Prostate gland (tissue), 2 donors: ENCODE measurements around the gene SEMA4G. TPM values are rescaled to one million over a fixed set of nuclear protein-coding genes. Genes with fewer than 3 reads are reported as not detected.

Experiments used
- DNase-seq: peaks from one replicate; pipeline ENCODE4 v3.0.0-alpha.2; 2019; ENCODE audit warnings: low spot score
- H3K27ac ChIP-seq, 2 donors: fragments of 200-600 bp; sonication (generic); 2 replicates each; pipeline ENCODE4 v1.5.1; 2017 to 2019
- H3K27me3 ChIP-seq: fragments of 200-600 bp; sonication (generic); replicated peaks from 2 replicates; pipeline ENCODE4 v1.5.1; 2019; ENCODE audit not compliant: insufficient read depth
- H3K36me3 ChIP-seq, 2 donors: fragments of 200-600 bp; sonication (generic); 1 replicate in 1 of 2; 2 replicates in 1 of 2; pipeline versions ENCODE4 v1.5.1 to v1.8.1; 2017 to 2019
- H3K4me1 ChIP-seq: fragments of 200-600 bp; sonication (generic); replicated peaks from 2 replicates; pipeline ENCODE4 v1.5.1; 2019
- H3K4me3 ChIP-seq, 2 donors: fragments of 200-600 bp; sonication (generic); 2 replicates each; pipeline ENCODE4 v1.5.1; 2017 to 2019
- H3K9me3 ChIP-seq: fragments of 200-600 bp; sonication (generic); 2 replicates; pipeline ENCODE4 v1.5.1; 2017
- POLR2A ChIP-seq: fragments of 450-650 bp; IDR thresholded peaks from one replicate; pipeline ENCODE4 v1.6.1; 2016; ENCODE audit warnings: antibody characterized with exemption, mild to moderate bottlenecking
- POLR2AphosphoS5 ChIP-seq: sonication (generic); formaldehyde crosslinking; IDR thresholded peaks from one replicate; pipeline ENCODE4 v1.6.1; 2017; ENCODE audit warnings: antibody characterized with exemption
- WGBS: methylation state at CpG from one replicate; pipeline ENCODE4 v1.1.5; 2018; 5-methylcytosine and 5-hydroxymethylcytosine counted together
- intact Hi-C: fragments of 100-400 bp; cut with DNase I; formaldehyde crosslinking; loops from one replicate; pipeline ENCODE4 v1.14.2; 2022
- total RNA-seq, 2 donors: library from RNA; depleted of rRNA; stranded (reverse); fragments of >200 nt; gene quantifications; one replicate each; pipeline ENCODE4 v1.1.0, GENCODE V29; 2016
- TF ChIP-seq, protein P1 (sequence below), 4 experiments: fragments of 200-600 bp in 2 of 4; fragments of 450-650 bp in 2 of 4; sonication (generic) in 2 of 4; IDR thresholded peaks; 1 replicate in 3 of 4; 2 replicates in 1 of 4; pipeline ENCODE4 v1.5.1; 2016 to 2019; ENCODE audit warnings: antibody characterized with exemption in 4 of 4, mild to moderate bottlenecking in 2 of 4, moderate library complexity in 2 of 4

SEMA4G gene
- total RNA-seq, 2 donors from 2014 or later = 24.2 to 31.0 TPM

DNA sequence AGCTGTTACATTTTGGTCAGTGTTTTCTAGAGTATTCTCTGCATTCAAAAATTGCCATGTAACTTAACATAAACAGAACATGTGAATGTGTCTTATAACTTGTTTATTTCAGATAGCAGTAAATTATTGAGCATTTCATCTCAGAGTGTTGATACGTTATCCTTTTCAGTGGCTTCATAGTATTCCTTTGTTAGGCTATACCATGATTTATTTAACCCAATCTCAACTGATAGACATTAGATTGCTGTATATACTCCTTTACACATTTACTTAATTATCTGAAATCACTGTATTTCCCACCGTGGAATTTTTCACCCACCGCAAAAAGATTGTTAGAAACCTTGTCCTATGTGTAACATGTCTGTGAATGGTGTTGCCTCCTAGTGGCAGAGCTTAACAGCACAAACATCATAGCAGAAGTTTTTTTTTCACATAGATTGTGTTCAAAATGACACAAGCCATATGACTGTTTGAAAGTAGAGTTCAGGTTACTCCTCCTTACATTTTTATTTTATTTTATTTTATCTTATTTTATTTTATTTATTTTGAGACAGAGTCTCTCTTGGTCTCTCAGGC is 35.1 kb upstream of the SEMA4G start:
- Histone ChIP-seq H3K36me3 (peaks cover 0 to 10% of the 10 kb centered on the region in 2 donors), H3K27ac (no peak overlapping the region), H3K9me3 (no peaks in the 10 kb centered on the region), H3K4me1 (no peaks in the 10 kb centered on the region), H3K27me3 (no peaks in the 10 kb centered on the region), H3K4me3 (no peak overlapping the region)
- no peak for DNase-seq
- intact Hi-C loops = no loop called here
- TF ChIP-seq POLR2A = no peak
- no peak for TF ChIP-seq POLR2AphosphoS5
- TF ChIP-seq, protein P1, sequence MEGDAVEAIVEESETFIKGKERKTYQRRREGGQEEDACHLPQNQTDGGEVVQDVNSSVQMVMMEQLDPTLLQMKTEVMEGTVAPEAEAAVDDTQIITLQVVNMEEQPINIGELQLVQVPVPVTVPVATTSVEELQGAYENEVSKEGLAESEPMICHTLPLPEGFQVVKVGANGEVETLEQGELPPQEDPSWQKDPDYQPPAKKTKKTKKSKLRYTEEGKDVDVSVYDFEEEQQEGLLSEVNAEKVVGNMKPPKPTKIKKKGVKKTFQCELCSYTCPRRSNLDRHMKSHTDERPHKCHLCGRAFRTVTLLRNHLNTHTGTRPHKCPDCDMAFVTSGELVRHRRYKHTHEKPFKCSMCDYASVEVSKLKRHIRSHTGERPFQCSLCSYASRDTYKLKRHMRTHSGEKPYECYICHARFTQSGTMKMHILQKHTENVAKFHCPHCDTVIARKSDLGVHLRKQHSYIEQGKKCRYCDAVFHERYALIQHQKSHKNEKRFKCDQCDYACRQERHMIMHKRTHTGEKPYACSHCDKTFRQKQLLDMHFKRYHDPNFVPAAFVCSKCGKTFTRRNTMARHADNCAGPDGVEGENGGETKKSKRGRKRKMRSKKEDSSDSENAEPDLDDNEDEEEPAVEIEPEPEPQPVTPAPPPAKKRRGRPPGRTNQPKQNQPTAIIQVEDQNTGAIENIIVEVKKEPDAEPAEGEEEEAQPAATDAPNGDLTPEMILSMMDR (IDR thresholded peaks at IDR 0.05) = no peak
- WGBS = 95% methylated on average over 3 of the region's 3 CpGs

DNA sequence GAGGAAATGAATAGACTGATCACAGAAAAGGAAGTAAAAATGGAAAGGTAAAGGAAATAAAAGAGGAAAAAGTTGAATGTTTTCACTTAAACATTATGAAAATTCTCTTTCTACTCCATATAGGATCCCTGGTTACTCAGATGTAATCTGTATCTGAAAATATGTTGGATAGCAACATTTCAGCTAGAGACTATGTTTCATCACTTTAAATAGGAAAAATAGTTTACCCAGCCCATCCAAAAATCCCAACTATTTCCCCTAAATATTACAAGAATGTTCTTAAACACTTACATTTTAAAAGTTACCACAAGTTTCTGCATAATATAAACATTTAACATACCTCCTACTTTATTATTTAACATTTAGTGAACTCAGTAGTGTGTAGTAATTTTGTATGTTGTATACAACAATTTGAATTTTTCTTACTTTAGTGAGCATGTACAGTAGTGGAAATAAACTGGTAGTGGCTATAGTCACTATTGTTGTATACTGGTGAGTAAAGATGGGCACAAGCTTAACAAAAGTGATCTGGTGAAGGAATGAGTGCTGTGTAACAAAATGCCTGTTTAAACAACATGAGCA is 29.4 kb upstream of the SEMA4G start:
- no peak overlapping the region for H3K27ac ChIP-seq
- H3K4me1 ChIP-seq = no peaks in the 10 kb centered on the region
- intact Hi-C loops = no loop called here
- no peaks in the 10 kb centered on the region for H3K9me3 ChIP-seq
- TF ChIP-seq POLR2A (no peak), POLR2AphosphoS5 (no peak)
- TF ChIP-seq, protein P1 (IDR thresholded peaks at IDR 0.05) = no peak
- no peak overlapping the region for H3K4me3 ChIP-seq
- peaks cover 0 to 4% of the 10 kb centered on the region in 2 donors for H3K36me3 ChIP-seq
- no peaks in the 10 kb centered on the region for H3K27me3 ChIP-seq
- no peak for DNase-seq

DNA sequence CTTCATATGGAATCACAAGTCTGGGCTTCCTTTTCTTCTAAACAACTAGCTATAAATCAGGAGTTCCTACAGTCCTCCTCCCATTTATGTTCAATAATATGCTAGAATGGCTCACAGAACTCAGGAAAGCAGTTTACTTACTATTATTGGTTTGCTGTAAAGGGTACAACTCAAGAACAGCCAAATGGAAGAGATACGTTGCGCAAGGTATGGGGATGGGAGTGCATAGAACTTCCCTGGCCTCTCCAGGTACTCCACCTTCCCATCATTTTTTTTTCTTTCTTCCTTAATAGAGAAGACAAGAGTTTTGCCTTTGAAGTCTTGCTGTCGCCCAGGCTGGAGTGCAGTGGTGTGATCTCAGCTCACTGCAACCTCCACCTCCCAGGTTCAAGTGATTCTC is 27.1 kb upstream of the SEMA4G start:
- no peak overlapping the region for H3K4me3 ChIP-seq
- DNase-seq = no peak
- H3K27ac ChIP-seq = no peak overlapping the region
- H3K9me3 ChIP-seq = no peaks in the 10 kb centered on the region
- H3K36me3 ChIP-seq = peaks cover 4% of the 10 kb centered on the region in 2 donors
- 100% methylated on average over 3 of the region's 3 CpGs for WGBS
- intact Hi-C loops = no loop called here
- no peak for TF ChIP-seq POLR2AphosphoS5
- no peaks in the 10 kb centered on the region for H3K4me1 ChIP-seq
- no peaks in the 10 kb centered on the region for H3K27me3 ChIP-seq

DNA sequence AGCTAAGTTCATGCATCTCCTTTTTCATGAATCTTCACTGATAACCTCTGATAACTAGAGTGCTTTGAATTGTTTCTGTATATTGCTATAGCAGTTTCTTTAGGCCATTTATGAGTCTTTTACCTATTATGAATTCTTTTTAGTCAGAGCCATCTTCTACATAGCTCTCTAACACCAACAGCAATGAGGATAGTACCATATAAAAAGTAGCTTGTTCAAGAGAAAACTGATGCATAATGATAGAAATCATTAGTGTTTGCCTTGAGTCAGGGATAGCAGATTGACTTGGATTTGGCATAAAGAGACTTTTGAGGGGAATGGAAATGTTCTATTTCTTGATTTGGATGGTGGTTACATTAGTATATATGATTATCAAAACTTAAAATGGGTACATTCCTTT is 25.8 kb upstream of the SEMA4G start:
- H3K4me3 ChIP-seq = no peak overlapping the region
- intact Hi-C loops = no loop called here
- H3K27ac ChIP-seq = no peak overlapping the region
- no peak for DNase-seq
- no peaks in the 10 kb centered on the region for H3K4me1 ChIP-seq
- no peak for TF ChIP-seq POLR2AphosphoS5
- TF ChIP-seq, protein P1 (IDR thresholded peaks at IDR 0.05) = no peak
- TF ChIP-seq POLR2A = no peak
- no peaks in the 10 kb centered on the region for H3K27me3 ChIP-seq
- no peaks in the 10 kb centered on the region for H3K9me3 ChIP-seq
- peaks cover 4% of the 10 kb centered on the region in 2 donors for H3K36me3 ChIP-seq

DNA sequence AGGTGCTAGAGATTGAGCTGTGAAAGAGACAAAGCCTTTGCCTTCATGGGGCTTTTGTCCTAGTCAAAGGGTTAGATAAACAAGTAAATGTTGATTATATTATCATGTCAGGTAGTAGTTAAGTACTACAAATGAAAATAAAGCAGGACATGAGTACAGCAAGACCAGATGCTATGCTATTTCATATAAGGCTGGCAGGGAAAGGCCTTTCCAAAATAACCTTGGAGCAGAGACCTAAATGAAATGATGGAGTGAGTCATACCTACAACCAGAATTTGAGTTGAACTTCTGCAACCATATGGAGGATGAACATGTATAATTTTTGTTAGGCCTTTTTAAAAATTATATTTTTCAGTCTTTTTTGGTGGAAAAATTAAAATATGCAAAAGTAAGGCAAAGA is 23.6 kb upstream of the SEMA4G start:
- no peaks in the 10 kb centered on the region for H3K9me3 ChIP-seq
- intact Hi-C loops = no loop called here
- no peak overlapping the region for H3K4me3 ChIP-seq
- peaks cover 4 to 13% of the 10 kb centered on the region in 2 donors for H3K36me3 ChIP-seq
- no peaks in the 10 kb centered on the region for H3K4me1 ChIP-seq
- TF ChIP-seq POLR2A = no peak
- TF ChIP-seq, protein P1 (IDR thresholded peaks at IDR 0.05) = no peak
- TF ChIP-seq POLR2AphosphoS5 = no peak
- no peak overlapping the region for H3K27ac ChIP-seq
- no peak for DNase-seq
- no peaks in the 10 kb centered on the region for H3K27me3 ChIP-seq
